H1 (cell line): Measurements from ENCODE around the gene MRPL42. TPM values are rescaled to one million over a fixed set of nuclear protein-coding genes. Genes with fewer than 3 reads are reported as not detected.

Source experiments
- CTCF ChIA-PET: fragments of 300-600 bp; sonication (Branson Sonifier 250); formaldehyde crosslinking; loops from one replicate; lab custom pipeline; 2021; ENCODE audit not compliant: partially characterized antibody; lab: Charles Lee
- POLR2A ChIA-PET: fragments of 300-600 bp; sonication (Branson Sonifier 250); formaldehyde crosslinking; loops from one replicate; lab custom pipeline; 2021; ENCODE audit warnings: inconsistent platforms; ENCODE audit not compliant: partially characterized antibody; lab: Charles Lee
- DNase-seq, 2 experiments: peaks; one replicate each; pipeline versions ENCODE4 v3.0.0 to v3.0.0-alpha.2; 2010 to 2022; ENCODE audit warnings: low spot score in 2 of 2, low read depth in 1 of 2, mixed read lengths in 1 of 2
- FAIRE-seq: peaks from 2 replicates; lab custom pipeline; 2011; peaks lifted over from hg19 to GRCh38; lab: Jason Lieb, UNC
- H2AFZ ChIP-seq: 2 replicates; pipeline ENCODE4 v1.8.1; 2012; ENCODE audit warnings: low read length, inconsistent platforms
- H2AK5ac ChIP-seq: 2 replicates; pipeline ENCODE4 v1.6.1; 2013; ENCODE audit warnings: low read depth, low read length
- H2BK120ac ChIP-seq: replicated peaks from 2 replicates; pipeline ENCODE3; 2013; ENCODE audit warnings: low read depth, low read length, inconsistent platforms
- H2BK12ac ChIP-seq: 2 replicates; pipeline ENCODE4 v1.6.1; 2013; ENCODE audit warnings: low read depth, low read length
- H2BK15ac ChIP-seq: 2 replicates; pipeline ENCODE4 v1.6.1; 2013; ENCODE audit warnings: low read length
- H2BK20ac ChIP-seq: 2 replicates; pipeline ENCODE4 v1.6.1; 2013; ENCODE audit warnings: low read length
- H2BK5ac ChIP-seq: 2 replicates; pipeline ENCODE4 v1.6.1; 2013; ENCODE audit warnings: low read depth, low read length
- H3K14ac ChIP-seq: 2 replicates; pipeline ENCODE4 v1.6.1; 2013; ENCODE audit warnings: inconsistent platforms; ENCODE audit not compliant: insufficient read length
- H3K18ac ChIP-seq: 2 replicates; pipeline ENCODE4 v1.6.1; 2013; ENCODE audit warnings: low read length; ENCODE audit errors: extremely low read depth
- H3K23ac ChIP-seq: 2 replicates; pipeline ENCODE4 v1.6.1; 2013; ENCODE audit warnings: inconsistent platforms; ENCODE audit not compliant: insufficient read length
- H3K23me2 ChIP-seq: 2 replicates; pipeline ENCODE4 v1.6.1; 2013; ENCODE audit warnings: low read depth, low read length
- H3K27ac ChIP-seq: 2 replicates; pipeline ENCODE4 v1.6.1; 2011; ENCODE audit warnings: low read depth, low read length, inconsistent platforms
- H3K27me3 ChIP-seq, 4 experiments: replicated peaks in 1 of 4; 1 replicate in 1 of 4; 2 replicates in 3 of 4; pipeline versions ENCODE4 v1.6.1 to v1.8.1; 2011 to 2013; ENCODE audit warnings: low read length in 3 of 4, mild to moderate bottlenecking in 3 of 4, inconsistent platforms in 2 of 4, mixed read lengths in 2 of 4, moderate library complexity in 1 of 4; ENCODE audit not compliant: control insufficient read depth in 3 of 4, insufficient read depth in 3 of 4; ENCODE audit errors: extremely low read depth in 1 of 4
- H3K36me3 ChIP-seq, 4 experiments: 2 replicates each; pipeline versions ENCODE4 v1.6.1 to v1.8.1; 2011 to 2013; ENCODE audit warnings: mild to moderate bottlenecking in 4 of 4, low read length in 3 of 4, moderate library complexity in 2 of 4, control low read depth in 1 of 4, inconsistent platforms in 1 of 4; ENCODE audit not compliant: insufficient read depth in 4 of 4, control insufficient read depth in 2 of 4
- H3K4ac ChIP-seq: replicated peaks from 2 replicates; pipeline ENCODE3; 2013; ENCODE audit warnings: low read length, low read depth, mixed read lengths, inconsistent platforms; ENCODE audit not compliant: insufficient read length
- H3K4me1 ChIP-seq, 4 experiments: replicated peaks in 1 of 4; 1 replicate in 1 of 4; 2 replicates in 3 of 4; pipeline versions ENCODE4 v1.6.1 to v1.8.1; 2011 to 2013; ENCODE audit warnings: low read length in 3 of 4, inconsistent platforms in 2 of 4, mixed read lengths in 1 of 4; ENCODE audit not compliant: insufficient read depth in 4 of 4, control insufficient read depth in 3 of 4
- H3K4me2 ChIP-seq, 2 experiments: 2 replicates each; pipeline versions ENCODE4 v1.6.1 to v1.8.1; 2011 to 2013; ENCODE audit warnings: low read depth in 2 of 2, low read length in 2 of 2, control low read depth in 1 of 2, inconsistent platforms in 1 of 2, mild to moderate bottlenecking in 1 of 2; ENCODE audit not compliant: insufficient read depth in 1 of 2
- H3K4me3 ChIP-seq, 4 experiments: fragments of 200-600, 300-600 bp in 1 of 4; sonication (generic), shearing (Covaris generic), sonication (Bioruptor Twin) in 1 of 4; 2 replicates each; pipeline versions ENCODE4 v1.5.1 to v1.8.1; 2011 to 2016; ENCODE audit warnings: low read length in 4 of 4, low read depth in 3 of 4, control low read depth in 2 of 4, inconsistent platforms in 2 of 4, mild to moderate bottlenecking in 2 of 4, mixed read lengths in 1 of 4, moderate library complexity in 1 of 4; ENCODE audit not compliant: insufficient read depth in 2 of 4; ENCODE audit errors: extremely low read depth in 1 of 4
- H3K56ac ChIP-seq: replicated peaks from 2 replicates; pipeline ENCODE3; 2013; ENCODE audit warnings: low read depth, mild to moderate bottlenecking, mixed read lengths, low read length, inconsistent platforms; ENCODE audit not compliant: insufficient read length
- H3K79me1 ChIP-seq: 2 replicates; pipeline ENCODE4 v1.6.1; 2013; ENCODE audit warnings: low read depth, low read length, control low read depth
- H3K79me2 ChIP-seq, 2 experiments: 2 replicates each; pipeline versions ENCODE4 v1.6.1 to v1.8.1; 2012 to 2013; ENCODE audit warnings: low read length in 2 of 2, mild to moderate bottlenecking in 2 of 2, inconsistent platforms in 1 of 2; ENCODE audit not compliant: insufficient read depth in 2 of 2, control insufficient read depth in 1 of 2
- H3K9ac ChIP-seq, 4 experiments: replicated peaks in 1 of 4; 1 replicate in 1 of 4; 2 replicates in 3 of 4; pipeline versions ENCODE4 v1.6.1 to v1.8.1; 2011 to 2013; ENCODE audit warnings: low read depth in 3 of 4, low read length in 3 of 4, control low read depth in 2 of 4, mild to moderate bottlenecking in 2 of 4, moderate library complexity in 2 of 4, inconsistent platforms in 1 of 4; ENCODE audit errors: extremely low read depth in 1 of 4
- H3K9me3 ChIP-seq, 2 experiments: 2 replicates each; pipeline versions ENCODE4 v1.6.1 to v1.8.1; 2012 to 2013; ENCODE audit warnings: mild to moderate bottlenecking in 2 of 2, moderate library complexity in 2 of 2, control low read depth in 1 of 2, inconsistent platforms in 1 of 2, low read depth in 1 of 2, low read length in 1 of 2, mixed read lengths in 1 of 2; ENCODE audit not compliant: insufficient read depth in 2 of 2
- H4K20me1 ChIP-seq, 2 experiments: replicated peaks in 1 of 2; 2 replicates each; pipeline versions ENCODE3 to v1.8.1; 2011 to 2013; ENCODE audit warnings: inconsistent platforms in 2 of 2, low read length in 2 of 2, mild to moderate bottlenecking in 1 of 2; ENCODE audit not compliant: insufficient read depth in 2 of 2, control insufficient read depth in 1 of 2
- H4K5ac ChIP-seq: 2 replicates; pipeline ENCODE4 v1.6.1; 2013; ENCODE audit warnings: low read length, low read depth, mixed read lengths, inconsistent platforms; ENCODE audit not compliant: insufficient read length
- H4K8ac ChIP-seq: 2 replicates; pipeline ENCODE4 v1.8.0; 2013; ENCODE audit warnings: mild to moderate bottlenecking, moderate library complexity, low read length, inconsistent platforms; ENCODE audit not compliant: insufficient read depth; ENCODE audit errors: extremely low read depth
- H4K91ac ChIP-seq: replicated peaks from 2 replicates; pipeline ENCODE3; 2013; ENCODE audit warnings: low read length, mixed read lengths, inconsistent platforms; ENCODE audit not compliant: insufficient read length
- CTBP2 ChIP-seq: IDR thresholded peaks from 2 replicates; pipeline ENCODE4 v1.7.0; 2011; ENCODE audit warnings: borderline replicate concordance, mild to moderate bottlenecking, moderate library complexity, mixed read lengths, low read length; ENCODE audit not compliant: insufficient read depth, insufficient read length
- EGR1 ChIP-seq: IDR thresholded peaks from 2 replicates; pipeline ENCODE4 v1.6.1; 2011; ENCODE audit warnings: low read depth, low read length, borderline replicate concordance
- FOSL1 ChIP-seq: IDR thresholded peaks from 2 replicates; pipeline ENCODE4 v1.6.1; 2011; ENCODE audit warnings: mild to moderate bottlenecking, low read depth, low read length, moderate library complexity; ENCODE audit not compliant: insufficient read depth
- KDM1A ChIP-seq: fragments of 200-600, 300-600 bp; sonication (generic); IDR thresholded peaks from 2 replicates; pipeline ENCODE4 v1.7.1; 2016; ENCODE audit warnings: mild to moderate bottlenecking, low read length, borderline replicate concordance
- KDM5A ChIP-seq: fragments of 200-600 bp; IDR thresholded peaks from 2 replicates; pipeline ENCODE4 v1.7.1; 2012; ENCODE audit warnings: mild to moderate bottlenecking, low read length, inconsistent platforms, mixed read lengths
- POU5F1 ChIP-seq: IDR thresholded peaks from 2 replicates; pipeline ENCODE4 v1.6.1; 2011; ENCODE audit warnings: low read depth, mild to moderate bottlenecking, low read length, moderate library complexity
- SAP30 ChIP-seq: fragments of 300-600 bp; sonication (generic); IDR thresholded peaks from 2 replicates; pipeline ENCODE4 v1.7.1; 2012; ENCODE audit warnings: low read length, moderate library complexity, mild to moderate bottlenecking, inconsistent platforms; ENCODE audit not compliant: insufficient read depth, insufficient replicate concordance
- SIN3A ChIP-seq, 2 experiments: IDR thresholded peaks in 1 of 2; conservative IDR thresholded peaks in 1 of 2; 2 replicates each; pipeline ENCODE4 v1.6.1; 2011 to 2012; ENCODE audit warnings: low read length in 2 of 2, improper control_type of control experiment in 1 of 2, low read depth in 1 of 2, mild to moderate bottlenecking in 1 of 2
- SP4 ChIP-seq: IDR thresholded peaks from 2 replicates; pipeline ENCODE4 v1.6.1; 2012; ENCODE audit warnings: low read length, inconsistent platforms
- TEAD4 ChIP-seq: IDR thresholded peaks from 2 replicates; pipeline ENCODE4 v1.6.1; 2012; ENCODE audit warnings: low read depth, low read length, inconsistent platforms, mixed read lengths
- YY1 ChIP-seq: IDR thresholded peaks from 2 replicates; pipeline ENCODE4 v1.6.1; 2011; ENCODE audit warnings: low read depth, mild to moderate bottlenecking, low read length
- ZNF274 ChIP-seq: IDR thresholded peaks from 2 replicates; pipeline ENCODE4 v1.7.0; 2012; ENCODE audit warnings: low read length, borderline replicate concordance; ENCODE audit errors: extremely low read depth
- WGBS, 2 experiments: shearing (Covaris generic) in 1 of 2; methylation state at CpG; one replicate each; pipeline versions ENCODE4 v1.1.6 to v1.1.7; 2013 to 2015; ENCODE audit warnings: low lambda C conversion rate in 2 of 2, mixed read lengths in 2 of 2, inconsistent platforms in 1 of 2, low coverage in 1 of 2, missing lambda C conversion rate in 1 of 2; ENCODE audit not compliant: insufficient replicate concordance in 2 of 2, insufficient coverage in 1 of 2, insufficient read length in 1 of 2; ENCODE audit errors: extremely low coverage in 1 of 2, missing lambda C conversion rate in 1 of 2; 5-methylcytosine and 5-hydroxymethylcytosine counted together
- polyA plus RNA-seq, 7 experiments: library from polyadenylated mRNA; depleted of rRNA in 3 of 7; stranded (reverse) in 5 of 7; unstranded in 2 of 7; fragments of >200 nt in 5 of 7; fragments of 200-250 nt in 2 of 7; gene quantifications; 1 replicate in 5 of 7; 2 replicates in 1 of 7; 4 replicates in 1 of 7; pipeline versions ENCODE4 v1.2.1 to v1.2.3, GENCODE V29; 2011 to 2013; ENCODE audit warnings: missing spikeins in 2 of 7, mixed read lengths in 2 of 7
- total RNA-seq: library from RNA; stranded (reverse); fragmentation: NEBNext Ultra II Directional; extraction: Animal tissue kit (Norgen Biotek cat#: 25700); gene quantifications from 2 replicates; pipeline ENCODE4 v1.2.1, GENCODE V29; 2021
- TF ChIP-seq, protein P1 (sequence below): IDR thresholded peaks from 2 replicates; pipeline ENCODE4 v1.6.1; 2012; ENCODE audit warnings: low read length, inconsistent platforms

The MRPL42 gene
- total and polyA plus RNA-seq, 2 of the 8 experiments (the other 6 are each of a cell fraction or from before 2014, with no cell fraction given), result 110 to 176 TPM

DNA sequence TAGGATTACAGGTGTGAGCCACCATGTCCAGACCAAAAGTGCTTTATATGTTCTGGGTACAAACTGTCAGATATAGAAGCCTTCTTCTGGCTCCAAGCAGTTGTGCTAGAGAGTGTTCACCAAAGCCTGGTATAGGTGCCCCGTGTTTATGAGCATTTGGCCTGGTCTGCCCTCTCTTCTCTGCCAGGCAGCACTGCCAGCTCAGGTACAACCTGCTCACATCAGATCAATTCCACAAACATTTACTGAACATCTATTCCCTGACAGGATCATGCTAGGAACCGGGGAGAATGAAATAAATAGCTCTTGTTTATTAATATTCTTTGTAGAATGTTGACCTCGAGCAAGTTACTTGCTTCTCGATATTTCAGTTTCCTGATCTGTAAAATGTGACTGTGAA is 85.1 kb downstream of the MRPL42 start:
- no peak overlapping the region for H3K4ac ChIP-seq
- no peak overlapping the region for H2BK15ac ChIP-seq
- no peak overlapping the region for H2BK12ac ChIP-seq
- DNase-seq (no peak), FAIRE-seq (no peak)
- H3K4me2 ChIP-seq, result no peak overlapping the region
- no peaks in the 10 kb centered on the region for H3K36me3 ChIP-seq
- CTCF ChIA-PET, result interaction anchor here (0.9 to 1.5 kb wide), 4 partner anchors 49 to 550 kb away, joined by 3 to 4 read pairs (median 3); no protein-coding TSS in a partner anchor
- no peaks in the 10 kb centered on the region for H3K79me2 ChIP-seq
- no peak overlapping the region for H2BK20ac ChIP-seq
- H2BK5ac ChIP-seq, result no peak overlapping the region
- H3K27me3 ChIP-seq, result no peaks in the 10 kb centered on the region
- no peaks in the 10 kb centered on the region for H4K20me1 ChIP-seq
- no peak overlapping the region for H4K8ac ChIP-seq
- H2BK120ac ChIP-seq, result no peak overlapping the region
- H3K56ac ChIP-seq, result no peak overlapping the region
- no peak overlapping the region for H2AK5ac ChIP-seq
- H4K91ac ChIP-seq, result no peak overlapping the region
- POLR2A ChIA-PET, result interaction anchor here (0.8 kb wide), 1 partner anchor 11 kb away, joined by 3 read pairs; no protein-coding TSS in a partner anchor
- no peak overlapping the region for H3K9ac ChIP-seq
- 79% methylated on average over 4 of the region's 4 CpGs; no CpG with 5 or more reads in 1 of the 2 experiments for WGBS, 2 experiments
- TF ChIP-seq POU5F1 (no peak), EGR1 (no peak), TEAD4 (no peak), ZNF274 (no peak), KDM1A (no peak), SP4 (no peak), SIN3A (conservative IDR thresholded peaks at IDR 0.05 in 1 of 2, IDR thresholded peaks at IDR 0.05 in 1 of 2; ENCODE audit: low read depth in 1 of 2, low read length in 2 of 2) (no peak), SAP30 (no peak), CTBP2 (no peak), YY1 (no peak), FOSL1 (no peak), KDM5A (no peak)
- TF ChIP-seq, protein P1, sequence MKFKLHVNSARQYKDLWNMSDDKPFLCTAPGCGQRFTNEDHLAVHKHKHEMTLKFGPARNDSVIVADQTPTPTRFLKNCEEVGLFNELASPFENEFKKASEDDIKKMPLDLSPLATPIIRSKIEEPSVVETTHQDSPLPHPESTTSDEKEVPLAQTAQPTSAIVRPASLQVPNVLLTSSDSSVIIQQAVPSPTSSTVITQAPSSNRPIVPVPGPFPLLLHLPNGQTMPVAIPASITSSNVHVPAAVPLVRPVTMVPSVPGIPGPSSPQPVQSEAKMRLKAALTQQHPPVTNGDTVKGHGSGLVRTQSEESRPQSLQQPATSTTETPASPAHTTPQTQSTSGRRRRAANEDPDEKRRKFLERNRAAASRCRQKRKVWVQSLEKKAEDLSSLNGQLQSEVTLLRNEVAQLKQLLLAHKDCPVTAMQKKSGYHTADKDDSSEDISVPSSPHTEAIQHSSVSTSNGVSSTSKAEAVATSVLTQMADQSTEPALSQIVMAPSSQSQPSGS, result no peak
- H3K23ac ChIP-seq, result no peak overlapping the region
- H2AFZ ChIP-seq, result no peak overlapping the region
- H3K23me2 ChIP-seq, result no peaks in the 10 kb centered on the region
- H3K14ac ChIP-seq, result no peak overlapping the region
- no peaks in the 10 kb centered on the region for H3K79me1 ChIP-seq
- no peak overlapping the region for H4K5ac ChIP-seq
- H3K27ac ChIP-seq, result no peak overlapping the region
- H3K4me1 ChIP-seq, result no peaks in the 10 kb centered on the region
- H3K4me3 ChIP-seq, result no peak overlapping the region
- H3K9me3 ChIP-seq, result no peaks in the 10 kb centered on the region
- H3K18ac ChIP-seq, result no peak overlapping the region
